Gastrocnemius medialis (tissue), 4 donors: Measurements from ENCODE around the gene APOBEC3B.

ENCODE experiments used
- POLR2A ChIP-seq, 2 donors: fragments of 450-650 bp; IDR thresholded peaks; one replicate each; pipeline ENCODE4 v1.6.1; 2017; ENCODE audit warnings: antibody characterized with exemption in 2 of 2, mild to moderate bottlenecking in 2 of 2, moderate library complexity in 2 of 2
- TF ChIP-seq, protein P1 (sequence below), 5 experiments: fragments of 450-650 bp in 3 of 5; fragments of 200-600 bp in 2 of 5; sonication (generic) in 2 of 5; IDR thresholded peaks in 4 of 5; conservative IDR thresholded peaks in 1 of 5; 1 replicate in 4 of 5; 2 replicates in 1 of 5; pipeline ENCODE4 v1.5.1; 2016 to 2019; ENCODE audit warnings: antibody characterized with exemption in 5 of 5, mild to moderate bottlenecking in 3 of 5, moderate library complexity in 3 of 5

DNA sequence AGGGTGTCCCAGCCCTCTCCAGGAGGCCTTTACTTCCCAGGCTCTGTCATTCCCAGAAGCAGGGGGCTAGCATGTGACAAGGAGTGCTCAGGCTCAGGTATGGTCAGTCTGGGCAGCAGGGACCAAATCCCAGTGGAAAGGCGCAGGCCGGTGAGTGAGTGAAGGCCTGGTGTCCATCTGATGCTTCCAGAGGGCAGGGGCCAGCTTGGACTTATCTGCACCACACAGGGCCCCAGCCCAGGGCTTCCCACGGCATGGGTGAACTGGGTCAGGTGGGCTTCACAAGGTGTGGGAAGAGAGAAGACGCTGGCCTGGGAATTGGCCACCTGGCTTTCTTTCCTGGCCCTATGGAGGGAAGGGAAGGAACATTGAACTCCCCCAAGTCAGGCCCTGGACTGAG lies 45.1 kb upstream of the APOBEC3B start:
- TF ChIP-seq, protein P1, sequence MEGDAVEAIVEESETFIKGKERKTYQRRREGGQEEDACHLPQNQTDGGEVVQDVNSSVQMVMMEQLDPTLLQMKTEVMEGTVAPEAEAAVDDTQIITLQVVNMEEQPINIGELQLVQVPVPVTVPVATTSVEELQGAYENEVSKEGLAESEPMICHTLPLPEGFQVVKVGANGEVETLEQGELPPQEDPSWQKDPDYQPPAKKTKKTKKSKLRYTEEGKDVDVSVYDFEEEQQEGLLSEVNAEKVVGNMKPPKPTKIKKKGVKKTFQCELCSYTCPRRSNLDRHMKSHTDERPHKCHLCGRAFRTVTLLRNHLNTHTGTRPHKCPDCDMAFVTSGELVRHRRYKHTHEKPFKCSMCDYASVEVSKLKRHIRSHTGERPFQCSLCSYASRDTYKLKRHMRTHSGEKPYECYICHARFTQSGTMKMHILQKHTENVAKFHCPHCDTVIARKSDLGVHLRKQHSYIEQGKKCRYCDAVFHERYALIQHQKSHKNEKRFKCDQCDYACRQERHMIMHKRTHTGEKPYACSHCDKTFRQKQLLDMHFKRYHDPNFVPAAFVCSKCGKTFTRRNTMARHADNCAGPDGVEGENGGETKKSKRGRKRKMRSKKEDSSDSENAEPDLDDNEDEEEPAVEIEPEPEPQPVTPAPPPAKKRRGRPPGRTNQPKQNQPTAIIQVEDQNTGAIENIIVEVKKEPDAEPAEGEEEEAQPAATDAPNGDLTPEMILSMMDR (IDR thresholded peaks at IDR 0.05 in 4 of 5, conservative IDR thresholded peaks at IDR 0.05 in 1 of 5) = no peak
- TF ChIP-seq POLR2A (IDR thresholded peaks at IDR 0.05) = no peak
